ENCODE data around the gene UBA3. TPM values are rescaled to one million over a fixed set of nuclear protein-coding genes. Genes with fewer than 3 reads are reported as not detected.
A peak's percentile ranks its signal among the peaks of the same experiment; 100 is the strongest.

The UBA3 gene
- total RNA-seq, 1 donor from 2014 or later = 46.6 TPM

DNA sequence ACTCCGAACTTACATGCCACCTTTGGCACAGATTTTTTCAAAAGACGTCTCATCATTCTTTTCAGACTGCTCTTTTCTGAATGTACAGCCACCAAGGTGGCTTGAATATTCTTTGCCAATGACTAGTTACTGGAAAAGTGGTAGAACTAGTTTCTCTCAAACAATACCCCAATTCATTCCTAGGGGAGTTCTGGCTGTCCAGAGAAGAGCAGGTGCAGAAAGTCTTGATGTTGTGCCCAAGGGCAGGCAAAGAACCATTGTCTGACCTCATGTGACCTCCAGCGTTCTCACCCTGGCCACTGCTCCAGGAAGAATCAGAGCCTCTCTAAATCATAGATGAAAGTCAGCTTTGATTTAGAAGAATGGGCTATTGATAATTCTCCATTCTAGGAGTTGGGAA lies 36.7 kb upstream of the UBA3 start:
- no peaks in the 10 kb centered on the region for H3K27me3 ChIP-seq (ENCODE audit: control insufficient read depth, insufficient read depth, low read length)
- TF ChIP-seq, protein P1, sequence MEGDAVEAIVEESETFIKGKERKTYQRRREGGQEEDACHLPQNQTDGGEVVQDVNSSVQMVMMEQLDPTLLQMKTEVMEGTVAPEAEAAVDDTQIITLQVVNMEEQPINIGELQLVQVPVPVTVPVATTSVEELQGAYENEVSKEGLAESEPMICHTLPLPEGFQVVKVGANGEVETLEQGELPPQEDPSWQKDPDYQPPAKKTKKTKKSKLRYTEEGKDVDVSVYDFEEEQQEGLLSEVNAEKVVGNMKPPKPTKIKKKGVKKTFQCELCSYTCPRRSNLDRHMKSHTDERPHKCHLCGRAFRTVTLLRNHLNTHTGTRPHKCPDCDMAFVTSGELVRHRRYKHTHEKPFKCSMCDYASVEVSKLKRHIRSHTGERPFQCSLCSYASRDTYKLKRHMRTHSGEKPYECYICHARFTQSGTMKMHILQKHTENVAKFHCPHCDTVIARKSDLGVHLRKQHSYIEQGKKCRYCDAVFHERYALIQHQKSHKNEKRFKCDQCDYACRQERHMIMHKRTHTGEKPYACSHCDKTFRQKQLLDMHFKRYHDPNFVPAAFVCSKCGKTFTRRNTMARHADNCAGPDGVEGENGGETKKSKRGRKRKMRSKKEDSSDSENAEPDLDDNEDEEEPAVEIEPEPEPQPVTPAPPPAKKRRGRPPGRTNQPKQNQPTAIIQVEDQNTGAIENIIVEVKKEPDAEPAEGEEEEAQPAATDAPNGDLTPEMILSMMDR (IDR thresholded peaks at IDR 0.05; ENCODE audit: insufficient read depth, low read length, severe bottlenecking) = no peak
- H3K4me3 ChIP-seq (ENCODE audit: low read depth, low read length) = no peak overlapping the region
- DNase-seq (ENCODE audit: low read depth) (peak; percentile 40), FAIRE-seq (no peak)
- H3K36me3 ChIP-seq (ENCODE audit: control insufficient read depth, insufficient read depth, low read length) = no peaks in the 10 kb centered on the region

DNA sequence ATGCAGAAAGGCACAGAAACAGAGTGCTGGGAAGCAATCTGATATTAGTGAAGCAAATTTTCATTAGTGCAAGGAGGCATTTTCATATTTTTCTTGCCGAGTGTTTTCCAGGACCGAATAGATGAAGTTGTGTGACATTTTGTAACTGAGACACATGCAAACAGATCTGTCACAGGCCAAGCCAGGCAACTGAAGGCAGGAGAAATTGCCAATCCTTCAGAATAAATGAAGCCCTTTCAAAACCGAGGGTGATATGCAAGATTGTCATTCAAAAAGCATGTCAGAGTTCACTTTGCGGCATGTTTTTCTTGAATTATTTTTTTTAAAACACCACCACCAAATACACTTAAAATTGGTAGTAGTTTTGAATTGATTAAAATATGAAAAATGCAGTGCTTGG lies 36.0 kb upstream of the UBA3 start:
- Histone ChIP-seq H3K36me3 (ENCODE audit: control insufficient read depth, insufficient read depth, low read length) (no peaks in the 10 kb centered on the region), H3K4me3 (ENCODE audit: low read depth, low read length) (no peak overlapping the region), H3K27me3 (ENCODE audit: control insufficient read depth, insufficient read depth, low read length) (no peaks in the 10 kb centered on the region)
- DNase-seq (ENCODE audit: low read depth) = no peak
- no peak for FAIRE-seq
- TF ChIP-seq, protein P1 (IDR thresholded peaks at IDR 0.05; ENCODE audit: insufficient read depth, low read length, severe bottlenecking) = no peak

DNA sequence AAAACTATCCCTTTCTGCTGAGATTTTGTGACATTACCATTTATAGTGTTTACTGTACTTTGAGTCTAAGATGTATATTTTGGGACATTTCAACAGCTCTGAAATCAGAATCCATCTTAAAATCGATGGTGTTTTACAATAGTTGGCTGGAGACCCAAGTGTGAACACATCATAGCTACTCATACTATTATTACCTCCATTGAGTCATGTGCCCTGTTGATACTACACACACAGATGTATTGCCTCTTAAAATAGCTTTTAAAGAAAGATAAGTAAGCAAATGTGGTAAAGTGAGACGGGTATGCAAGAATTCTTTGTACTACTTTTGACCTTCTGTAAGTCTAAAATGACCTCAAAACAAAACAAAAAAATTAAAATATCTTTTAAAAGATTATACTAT lies 35.6 kb upstream of the UBA3 start:
- Histone ChIP-seq H3K4me3 (ENCODE audit: low read depth, low read length) (no peak overlapping the region), H3K36me3 (ENCODE audit: control insufficient read depth, insufficient read depth, low read length) (no peaks in the 10 kb centered on the region), H3K27me3 (ENCODE audit: control insufficient read depth, insufficient read depth, low read length) (no peaks in the 10 kb centered on the region)
- no peak for FAIRE-seq
- TF ChIP-seq, protein P1 (IDR thresholded peaks at IDR 0.05; ENCODE audit: insufficient read depth, low read length, severe bottlenecking) = no peak
- peak; percentile 79 for DNase-seq (ENCODE audit: low read depth)

DNA sequence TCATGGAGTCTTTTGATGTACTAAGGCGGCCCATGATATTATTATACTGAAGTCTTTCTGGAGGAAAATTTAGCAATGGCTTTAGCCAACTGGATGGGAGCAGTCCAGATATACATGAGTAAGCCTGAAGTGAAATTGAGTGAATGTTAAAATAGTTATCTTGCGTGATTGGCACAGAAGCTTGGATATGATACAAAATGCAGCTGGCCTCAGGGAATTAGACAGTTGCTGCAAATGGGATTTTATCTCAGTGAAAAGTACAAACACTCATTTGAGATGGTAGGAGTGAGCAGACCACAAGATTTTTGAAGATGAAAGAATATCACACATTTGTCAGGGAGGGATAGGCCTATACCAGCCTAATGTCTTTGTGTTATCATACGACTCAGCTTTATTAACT lies 33.4 kb upstream of the UBA3 start:
- Histone ChIP-seq H3K4me3 (ENCODE audit: low read depth, low read length) (no peak overlapping the region), H3K27me3 (ENCODE audit: control insufficient read depth, insufficient read depth, low read length) (no peaks in the 10 kb centered on the region), H3K36me3 (ENCODE audit: control insufficient read depth, insufficient read depth, low read length) (no peaks in the 10 kb centered on the region)
- DNase-seq (ENCODE audit: low read depth) = peak; percentile 21
- TF ChIP-seq, protein P1 (IDR thresholded peaks at IDR 0.05; ENCODE audit: insufficient read depth, low read length, severe bottlenecking) = no peak
- FAIRE-seq = no peak

DNA sequence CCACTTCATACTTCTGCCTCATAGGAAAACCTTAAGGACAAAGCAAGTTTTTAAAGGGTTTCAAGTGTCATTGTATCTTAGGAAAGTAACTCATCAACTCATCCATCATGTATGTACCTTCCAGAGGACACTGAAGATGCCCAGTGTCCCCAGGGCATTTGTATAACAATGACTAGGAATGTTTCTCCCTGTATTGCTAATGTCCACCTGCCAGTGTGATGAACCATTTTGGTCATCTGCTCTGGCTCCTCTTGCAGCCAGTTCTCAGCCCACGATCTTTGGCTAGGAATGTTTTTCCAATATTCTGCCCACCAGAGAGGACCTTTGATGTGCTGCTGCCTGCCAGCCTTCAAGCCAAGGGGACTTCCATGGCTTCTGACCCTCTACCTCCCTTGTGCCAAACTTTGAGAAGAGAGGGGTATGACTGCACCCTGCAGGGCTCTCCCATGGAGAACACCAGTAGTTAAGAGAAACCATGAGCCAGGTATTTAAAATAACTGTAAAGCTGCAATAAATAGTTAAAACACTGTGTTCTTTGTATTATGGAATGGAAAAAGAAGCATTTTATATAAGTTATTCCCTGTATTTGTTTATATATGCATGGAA lies 30.9 kb upstream of the UBA3 start:
- TF ChIP-seq, protein P1 (IDR thresholded peaks at IDR 0.05; ENCODE audit: insufficient read depth, low read length, severe bottlenecking) = no peak
- Histone ChIP-seq H3K36me3 (ENCODE audit: control insufficient read depth, insufficient read depth, low read length) (no peaks in the 10 kb centered on the region), H3K4me3 (ENCODE audit: low read depth, low read length) (no peak overlapping the region), H3K27me3 (ENCODE audit: control insufficient read depth, insufficient read depth, low read length) (no peaks in the 10 kb centered on the region)
- no peak for DNase-seq (ENCODE audit: low read depth)
- FAIRE-seq = no peak

DNA sequence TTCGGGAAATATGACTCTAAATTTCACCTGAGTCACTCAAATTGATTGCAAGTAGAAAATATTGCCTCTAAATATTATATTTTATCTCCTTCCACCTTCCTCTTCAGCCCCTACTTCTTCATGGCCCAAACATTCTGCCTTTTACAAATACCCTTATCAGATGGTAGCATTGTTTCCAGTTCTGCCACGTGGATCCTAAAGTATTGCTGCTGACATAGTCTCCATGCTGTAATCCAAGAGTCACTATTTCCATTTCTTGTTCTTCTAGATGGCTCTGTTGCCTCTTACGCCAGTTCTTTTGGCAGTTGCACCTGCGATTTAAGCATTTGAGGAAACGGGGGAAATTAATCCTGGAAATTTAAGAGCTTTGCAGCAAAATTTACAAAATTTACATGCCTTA lies 28.6 kb upstream of the UBA3 start:
- peaks cover under 1% of the 10 kb centered on the region for H3K36me3 ChIP-seq (ENCODE audit: control insufficient read depth, insufficient read depth, low read length)
- H3K4me3 ChIP-seq (ENCODE audit: low read depth, low read length) = no peak overlapping the region
- FAIRE-seq = no peak
- H3K27me3 ChIP-seq (ENCODE audit: control insufficient read depth, insufficient read depth, low read length) = no peaks in the 10 kb centered on the region
- TF ChIP-seq, protein P1 (IDR thresholded peaks at IDR 0.05; ENCODE audit: insufficient read depth, low read length, severe bottlenecking) = no peak
- no peak for DNase-seq (ENCODE audit: low read depth)
